ENCODE results near the gene NETO2. TPM values are rescaled to one million over a fixed set of nuclear protein-coding genes. Genes with fewer than 3 reads are reported as not detected.
A peak's percentile ranks its signal among the peaks of the same experiment; 100 is the strongest.

The NETO2 gene
- total RNA-seq, 1 experiment from 2014 or later, result 394 TPM

DNA sequence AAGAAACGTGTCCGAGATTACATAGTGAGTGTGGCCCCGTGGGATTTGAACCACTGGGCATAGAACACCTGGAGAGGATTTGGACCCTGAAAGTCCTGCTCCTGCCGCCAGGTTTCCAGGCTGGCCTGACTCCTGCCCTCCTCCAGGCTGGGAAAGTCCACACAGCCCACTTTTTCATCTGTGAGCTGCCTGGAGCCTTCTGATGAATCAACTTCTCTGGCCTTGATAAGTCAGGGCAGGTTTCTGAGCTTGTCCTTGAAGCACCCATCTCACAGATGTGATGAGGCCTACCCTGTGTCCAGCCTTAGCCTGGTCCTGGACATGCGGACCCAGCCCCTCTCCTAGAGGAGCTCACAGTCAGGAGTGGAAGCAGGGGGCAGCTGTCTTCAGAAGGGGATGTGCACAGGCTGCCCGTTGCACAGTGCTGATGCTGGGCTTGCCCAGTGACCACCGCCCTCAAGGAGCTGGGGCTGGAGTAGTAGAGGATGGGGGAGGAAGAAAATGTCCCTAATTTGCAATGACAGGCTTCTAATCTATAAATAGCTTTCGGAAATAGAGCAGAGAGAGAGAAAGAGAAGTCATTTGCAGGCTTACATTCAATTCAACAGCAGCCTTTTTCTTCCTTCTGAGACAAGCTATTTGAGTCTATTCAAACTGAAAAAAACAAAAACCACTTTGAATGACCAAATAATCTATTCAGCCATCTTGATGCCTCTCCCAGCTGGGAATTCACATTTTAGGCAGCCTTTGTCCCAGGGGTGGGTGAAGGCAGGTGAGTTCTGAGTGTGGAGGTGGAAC lies 96.8 kb downstream of the NETO2 start:
- no peak for DNase-seq (ENCODE audit: low read depth)

GRCh38 chr16:47045459-47045858 lies 98.3 kb downstream of the NETO2 start:
- DNase-seq (ENCODE audit: low read depth), result peak; percentile 36

- DNase-seq (ENCODE audit: low read depth), result no peak
These were observed 98.7 kb downstream of the NETO2 start for GRCh38 chr16:47045023-47045422.

DNA sequence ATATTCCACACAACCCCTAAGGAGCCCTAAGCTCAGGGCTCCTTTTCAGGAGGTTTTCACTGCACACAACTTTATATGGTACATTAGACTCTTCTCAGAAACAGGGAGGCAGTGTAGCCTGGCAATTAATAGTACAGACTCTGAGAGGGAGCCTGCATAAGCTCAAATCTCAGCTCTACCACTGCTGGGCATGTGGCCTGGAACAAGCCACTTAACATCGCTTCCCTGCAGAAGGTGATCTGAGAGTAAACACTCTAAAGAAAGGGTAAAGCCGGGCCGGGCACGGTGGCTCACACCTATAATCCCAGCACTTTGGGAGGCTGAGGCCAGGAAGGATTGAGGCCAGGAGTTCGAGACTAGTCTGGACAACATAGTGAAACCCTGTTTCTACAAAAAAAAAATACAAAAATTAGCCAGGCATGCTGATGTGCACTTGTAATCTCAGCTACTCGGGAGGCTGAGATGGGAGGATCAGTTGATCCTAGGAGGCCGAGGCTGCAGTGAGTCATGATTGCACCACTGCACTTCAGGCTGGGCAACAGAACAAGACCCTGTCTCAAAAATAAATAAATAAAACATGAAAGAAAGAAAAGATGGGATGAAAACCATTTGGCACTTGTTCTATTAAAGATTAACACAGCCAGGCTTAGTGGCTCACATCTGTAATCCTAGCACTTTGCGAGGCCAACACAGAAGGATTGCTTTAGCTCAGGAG lies 99.6 kb downstream of the NETO2 start:
- DNase-seq (ENCODE audit: low read depth), result no peak

GRCh38 chr16:47043200-47043599 lies 100.5 kb downstream of the NETO2 start:
- no peak for DNase-seq (ENCODE audit: low read depth)

- peak; percentile 73 for DNase-seq (ENCODE audit: low read depth)
These were observed 105.8 kb downstream of the NETO2 start for GRCh38 chr16:47037746-47038458.

DNA sequence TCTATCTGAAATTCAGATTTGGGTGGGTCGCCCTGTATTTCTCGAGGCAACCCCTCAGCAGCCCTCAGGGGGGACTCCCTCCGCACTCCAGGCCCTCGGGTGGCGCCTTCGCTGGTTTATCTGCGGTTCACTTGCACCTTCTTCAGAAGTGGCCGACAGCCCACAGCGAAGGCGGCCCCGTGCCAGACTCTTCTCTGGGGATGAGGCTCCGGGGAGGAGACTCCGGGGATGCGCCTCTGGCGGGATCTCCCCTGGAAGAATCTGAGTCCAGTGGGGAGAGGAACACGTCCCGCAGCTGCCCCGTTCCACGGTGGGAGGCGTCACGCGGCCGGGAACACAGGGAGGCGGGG lies 106.4 kb downstream of the NETO2 start:
- peak; percentile 18 for DNase-seq (ENCODE audit: low read depth)

GRCh38 chr16:47036201-47036600 lies 107.5 kb downstream of the NETO2 start:
- DNase-seq (ENCODE audit: low read depth), result no peak

GRCh38 chr16:47035436-47035835 lies 108.3 kb downstream of the NETO2 start:
- DNase-seq (ENCODE audit: low read depth), result no peak

- no peak for DNase-seq (ENCODE audit: low read depth)
These were observed 109.3 kb downstream of the NETO2 start for GRCh38 chr16:47034455-47034854.

GRCh38 chr16:47033176-47033575 lies 110.6 kb downstream of the NETO2 start:
- no peak for DNase-seq (ENCODE audit: low read depth)

- DNase-seq (ENCODE audit: low read depth), result no peak
These were observed 114.0 kb downstream of the NETO2 start for GRCh38 chr16:47029724-47030123.

DNA sequence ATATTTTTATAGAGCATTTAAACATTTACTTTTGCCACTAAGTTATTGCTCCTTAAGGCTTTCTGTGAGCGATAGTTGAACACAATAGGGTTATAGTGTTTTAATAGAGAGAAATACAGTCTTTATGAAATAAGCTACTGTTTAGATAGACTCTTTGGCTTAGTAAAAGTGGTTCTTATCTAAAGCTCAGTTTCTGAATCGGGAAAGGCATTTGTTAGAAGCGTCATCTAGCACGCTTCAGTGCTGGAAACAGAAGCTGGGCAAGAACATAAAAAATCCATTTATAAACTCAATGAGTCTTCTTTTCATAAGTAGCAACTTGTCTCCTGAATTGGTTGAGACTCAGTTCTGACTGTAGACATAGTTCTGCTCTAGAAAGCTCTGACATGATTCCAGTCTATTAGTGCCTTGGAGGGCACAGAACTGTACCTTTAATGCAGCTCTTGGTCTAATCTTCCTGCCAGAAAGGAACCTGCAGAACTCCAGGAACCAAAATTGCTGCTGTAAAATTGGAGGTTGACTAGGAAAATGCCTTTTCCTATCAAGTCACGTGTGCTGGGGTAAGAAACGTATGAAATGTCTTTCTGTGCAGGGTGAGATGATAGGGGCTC lies 114.9 kb downstream of the NETO2 start:
- DNase-seq (ENCODE audit: low read depth), result no peak

Other genes with a start within 250 kb of the NETO2 start
- gene DNAJA2, start 170.3 kb downstream of the NETO2 start, total RNA-seq (2014; rRNA removed; shearing (Covaris generic)), result 70.3 and 93.1 TPM in 2 replicates

Data from M059J (cell line).